ENCODE measurements around the gene NCAM1. TPM values are rescaled to one million over a fixed set of nuclear protein-coding genes. Genes with fewer than 3 reads are reported as not detected.

NCAM1 gene
- total and polyA plus RNA-seq, 10 donors: 0.41 to 13.2 (median 7.1) TPM

DNA sequence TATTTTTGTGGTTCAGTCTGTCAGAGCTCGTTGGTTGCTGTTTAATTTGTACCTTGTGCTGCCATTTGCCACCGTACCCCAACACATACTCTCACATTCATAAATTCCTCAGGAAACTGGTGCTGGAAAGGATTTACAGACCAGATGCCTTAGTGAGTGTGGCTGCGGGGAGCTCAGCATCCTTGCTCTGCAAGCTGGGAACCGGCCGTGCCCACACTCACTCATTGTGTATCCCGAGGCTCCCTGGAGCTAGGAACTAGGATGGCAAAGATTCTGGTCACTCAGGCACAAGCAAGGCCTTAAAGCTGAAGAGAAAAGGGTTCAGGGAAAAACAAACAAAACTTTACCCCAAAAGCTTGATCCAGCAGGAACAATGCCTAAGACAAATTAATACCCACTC, 288.6 kb downstream of the NCAM1 start:
- TF ChIP-seq POLR2AphosphoS5 (IDR thresholded peaks at IDR 0.05) (no peak), POLR2A (IDR thresholded peaks at IDR 0.05) (no peak)
- TF ChIP-seq, protein P1, sequence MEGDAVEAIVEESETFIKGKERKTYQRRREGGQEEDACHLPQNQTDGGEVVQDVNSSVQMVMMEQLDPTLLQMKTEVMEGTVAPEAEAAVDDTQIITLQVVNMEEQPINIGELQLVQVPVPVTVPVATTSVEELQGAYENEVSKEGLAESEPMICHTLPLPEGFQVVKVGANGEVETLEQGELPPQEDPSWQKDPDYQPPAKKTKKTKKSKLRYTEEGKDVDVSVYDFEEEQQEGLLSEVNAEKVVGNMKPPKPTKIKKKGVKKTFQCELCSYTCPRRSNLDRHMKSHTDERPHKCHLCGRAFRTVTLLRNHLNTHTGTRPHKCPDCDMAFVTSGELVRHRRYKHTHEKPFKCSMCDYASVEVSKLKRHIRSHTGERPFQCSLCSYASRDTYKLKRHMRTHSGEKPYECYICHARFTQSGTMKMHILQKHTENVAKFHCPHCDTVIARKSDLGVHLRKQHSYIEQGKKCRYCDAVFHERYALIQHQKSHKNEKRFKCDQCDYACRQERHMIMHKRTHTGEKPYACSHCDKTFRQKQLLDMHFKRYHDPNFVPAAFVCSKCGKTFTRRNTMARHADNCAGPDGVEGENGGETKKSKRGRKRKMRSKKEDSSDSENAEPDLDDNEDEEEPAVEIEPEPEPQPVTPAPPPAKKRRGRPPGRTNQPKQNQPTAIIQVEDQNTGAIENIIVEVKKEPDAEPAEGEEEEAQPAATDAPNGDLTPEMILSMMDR (IDR thresholded peaks at IDR 0.05 in 8 of 11, conservative IDR thresholded peaks at IDR 0.05 in 3 of 11): no peak
- intact Hi-C loops (cut with DNase I; ENCODE audit: low total_unique reads): no loop called here
- Histone ChIP-seq H3K27me3 (replicated peaks in 1 of 7) (peaks cover 0 to 18% (median 0%) of the 10 kb centered on the region in 7 donors), H3K36me3 (no peaks in the 10 kb centered on the region), H3K4me1 (no peaks in the 10 kb centered on the region), H3K27ac (no peak overlapping the region), H3K4me3 (no peak overlapping the region), H3K9me3 (no peaks in the 10 kb centered on the region)
- WGBS, 5 donors: 79 to 89% (median 82%) methylated on average over 6 of the region's 6 CpGs
- DNase-seq: no peak

DNA sequence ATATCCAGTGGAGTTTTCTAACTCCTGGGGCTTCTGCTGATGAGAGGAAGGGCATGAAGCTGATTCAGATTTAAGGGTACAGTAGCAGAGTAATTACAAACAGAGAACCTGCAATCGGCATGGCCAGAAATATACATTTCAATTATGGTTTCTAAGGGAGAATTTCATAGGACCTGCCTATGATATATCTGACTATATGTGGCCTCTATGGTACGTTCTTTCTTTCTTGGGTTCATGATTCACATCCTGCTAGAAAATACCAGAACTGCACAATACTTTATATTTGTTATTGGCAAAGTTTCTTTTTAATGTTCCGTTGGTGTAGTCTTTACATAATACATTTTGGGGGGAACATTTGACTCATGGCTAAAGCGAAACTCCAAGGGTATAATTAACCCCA, 290.1 kb downstream of the NCAM1 start:
- TF ChIP-seq, protein P1 (IDR thresholded peaks at IDR 0.05 in 8 of 11, conservative IDR thresholded peaks at IDR 0.05 in 3 of 11): no peak
- TF ChIP-seq POLR2AphosphoS5 (IDR thresholded peaks at IDR 0.05): no peak
- TF ChIP-seq POLR2A (IDR thresholded peaks at IDR 0.05): no peak
- no peak for DNase-seq
- H3K4me3 ChIP-seq: no peak overlapping the region
- H3K36me3 ChIP-seq: no peaks in the 10 kb centered on the region
- no peak overlapping the region for H3K27ac ChIP-seq
- no peaks in the 10 kb centered on the region for H3K9me3 ChIP-seq
- WGBS, 5 donors: 78 to 86% (median 85%) methylated on average over 4 of the region's 4 CpGs
- peaks cover 0 to 14% (median 0%) of the 10 kb centered on the region in 7 donors for H3K27me3 ChIP-seq (replicated peaks in 1 of 7)
- no peaks in the 10 kb centered on the region for H3K4me1 ChIP-seq
- intact Hi-C loops (cut with DNase I; ENCODE audit: low total_unique reads): no loop called here

DNA sequence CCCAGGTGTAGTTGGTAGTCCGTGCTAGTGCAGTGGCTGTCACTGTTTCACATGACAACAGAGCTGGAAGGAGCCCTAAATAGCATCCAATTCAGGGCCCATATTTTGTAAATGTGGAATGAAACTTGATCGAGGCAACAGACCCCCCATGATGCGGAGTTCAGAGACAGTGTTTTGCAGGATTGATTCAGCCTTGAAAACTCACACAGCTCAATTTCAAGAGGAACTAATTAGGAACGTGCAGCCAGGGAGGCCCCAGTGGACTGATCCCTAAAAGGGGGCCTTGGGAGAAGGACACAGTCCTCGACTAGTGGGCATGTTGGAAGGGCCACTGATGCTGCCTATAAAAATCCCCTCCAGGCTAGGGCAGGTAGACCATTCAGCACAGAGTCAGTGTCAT, 292.2 kb downstream of the NCAM1 start:
- TF ChIP-seq POLR2AphosphoS5 (IDR thresholded peaks at IDR 0.05) (no peak), POLR2A (IDR thresholded peaks at IDR 0.05) (no peak)
- TF ChIP-seq, protein P1 (IDR thresholded peaks at IDR 0.05 in 8 of 11, conservative IDR thresholded peaks at IDR 0.05 in 3 of 11): no peak
- H3K36me3 ChIP-seq: no peaks in the 10 kb centered on the region
- no peak for DNase-seq

DNA sequence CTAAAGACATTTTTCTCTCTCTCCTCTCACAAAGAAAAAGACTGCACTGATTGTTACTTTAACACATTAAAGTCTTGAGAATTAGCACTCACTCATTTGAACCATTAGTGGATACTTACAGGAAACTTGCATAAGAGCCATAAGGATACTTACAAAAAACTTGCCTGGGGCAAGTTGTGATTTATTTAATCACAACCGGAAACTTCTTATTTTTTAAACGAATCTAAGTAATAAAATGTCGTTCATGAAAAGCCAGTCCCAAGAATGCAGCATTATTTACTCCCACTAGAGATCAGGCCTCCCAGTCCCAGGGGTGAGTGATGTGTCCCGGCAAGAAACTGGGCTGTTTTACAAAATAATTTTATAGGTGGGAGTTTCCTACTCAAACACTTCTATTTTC, 293.9 kb downstream of the NCAM1 start:
- Histone ChIP-seq H3K27ac (peak overlapping the region in 1 of 8 donors; percentile 2), H3K4me3 (no peak overlapping the region), H3K4me1 (no peaks in the 10 kb centered on the region), H3K9me3 (no peaks in the 10 kb centered on the region), H3K27me3 (replicated peaks in 1 of 7) (peaks cover 0 to 3% (median 0%) of the 10 kb centered on the region in 7 donors), H3K36me3 (no peaks in the 10 kb centered on the region)
- TF ChIP-seq POLR2A (IDR thresholded peaks at IDR 0.05): no peak
- TF ChIP-seq POLR2AphosphoS5 (IDR thresholded peaks at IDR 0.05): no peak
- TF ChIP-seq, protein P1 (IDR thresholded peaks at IDR 0.05 in 8 of 11, conservative IDR thresholded peaks at IDR 0.05 in 3 of 11): no peak
- intact Hi-C loops (cut with DNase I; ENCODE audit: low total_unique reads): no loop called here
- 67 to 76% (median 72%) methylated on average over 4 of the region's 4 CpGs for WGBS, 5 donors
- no peak for DNase-seq

More for the DNA sequence above, 292.2 kb downstream of the NCAM1 start:
- intact Hi-C loops (cut with DNase I; ENCODE audit: low total_unique reads): no loop called here
- WGBS, 5 donors: 63 to 75% (median 67%) methylated on average over 5 of the region's 5 CpGs
- Histone ChIP-seq H3K4me1 (no peaks in the 10 kb centered on the region), H3K9me3 (no peaks in the 10 kb centered on the region), H3K4me3 (no peak overlapping the region), H3K27me3 (replicated peaks in 1 of 7) (peaks cover 0 to 9% (median 0%) of the 10 kb centered on the region in 7 donors), H3K27ac (no peak overlapping the region)

Measured in spleen (tissue), 11 donors.